ENCODE results near the gene CHRND. TPM values are rescaled to one million over a fixed set of nuclear protein-coding genes. Genes with fewer than 3 reads are reported as not detected.

CHRND gene
- total and polyA plus RNA-seq, 3 donors from 2014 or later = 0.16 to 0.63 (median 0.56) TPM

- 87 to 93% methylated on average over 6 of the region's 6 CpGs for WGBS, 2 donors
- no peaks in the 10 kb centered on the region for H3K4me1 ChIP-seq
- no peaks in the 10 kb centered on the region for H3K27me3 ChIP-seq
- no peak for TF ChIP-seq POLR2A (IDR thresholded peaks at IDR 0.05)
- TF ChIP-seq CTCF (IDR thresholded peaks at IDR 0.05) = no peak
- no peak overlapping the region for H3K4me3 ChIP-seq
- H3K36me3 ChIP-seq (ENCODE audit: low read depth, missing control alignments) = no peaks in the 10 kb centered on the region
- no peak overlapping the region for H3K27ac ChIP-seq
- intact Hi-C loops (cut with DNase I; ENCODE audit: low total_unique reads) = no loop called here
- no peaks in the 10 kb centered on the region for H3K9me3 ChIP-seq
- DNase-seq = no peak
These were observed 18.7 kb downstream of the CHRND start for GRCh38 chr2:232544674-232545073.

GRCh38 chr2:232545511-232546375 lies 19.8 kb downstream of the CHRND start:
- no peaks in the 10 kb centered on the region for H3K27me3 ChIP-seq
- H3K36me3 ChIP-seq (ENCODE audit: low read depth, missing control alignments) = no peaks in the 10 kb centered on the region
- no peak for DNase-seq
- H3K27ac ChIP-seq = no peak overlapping the region
- intact Hi-C loops (cut with DNase I; ENCODE audit: low total_unique reads) = no loop called here
- WGBS, 2 donors = 75 to 78% methylated on average over 11 to 17 of the region's 17 CpGs
- no peaks in the 10 kb centered on the region for H3K4me1 ChIP-seq
- H3K4me3 ChIP-seq = no peak overlapping the region
- TF ChIP-seq POLR2A (IDR thresholded peaks at IDR 0.05) (no peak), CTCF (IDR thresholded peaks at IDR 0.05) (no peak)
- no peaks in the 10 kb centered on the region for H3K9me3 ChIP-seq

GRCh38 chr2:232547991-232548390 lies 22.0 kb downstream of the CHRND start:
- no peaks in the 10 kb centered on the region for H3K27me3 ChIP-seq
- H3K4me1 ChIP-seq = peaks cover 9% of the 10 kb centered on the region
- no peak for TF ChIP-seq POLR2A (IDR thresholded peaks at IDR 0.05)
- TF ChIP-seq CTCF (IDR thresholded peaks at IDR 0.05) = no peak
- 96 to 97% methylated on average over 6 of the region's 6 CpGs for WGBS, 2 donors
- H3K9me3 ChIP-seq = no peaks in the 10 kb centered on the region
- H3K27ac ChIP-seq = no peak overlapping the region
- DNase-seq = no peak
- intact Hi-C loops (cut with DNase I; ENCODE audit: low total_unique reads) = no loop called here
- no peak overlapping the region for H3K4me3 ChIP-seq
- no peaks in the 10 kb centered on the region for H3K36me3 ChIP-seq (ENCODE audit: low read depth, missing control alignments)

GRCh38 chr2:232549655-232550353 lies 23.8 kb downstream of the CHRND start:
- Histone ChIP-seq H3K4me3 (peak overlapping the region; percentile 84 to 94), H3K9me3 (no peaks in the 10 kb centered on the region), H3K4me1 (peaks cover 9% of the 10 kb centered on the region), H3K36me3 (ENCODE audit: low read depth, missing control alignments) (no peaks in the 10 kb centered on the region), H3K27me3 (no peaks in the 10 kb centered on the region), H3K27ac (peak overlapping the region; percentile 92 to 98)
- WGBS, 2 donors = 27 to 33% methylated on average over 21 of the region's 21 CpGs
- TF ChIP-seq POLR2A (IDR thresholded peaks at IDR 0.05) (no peak), CTCF (IDR thresholded peaks at IDR 0.05) (no peak)
- no peak for DNase-seq
- intact Hi-C loops (cut with DNase I; ENCODE audit: low total_unique reads) = no loop called here

All from testis (tissue), 3 donors.